SU-DHL-6 (cell line): Measurements from ENCODE around the gene CSK.

Source experiments
- CTCF ChIP-seq: fragments of 200-600 bp; sonication (generic); IDR thresholded peaks from one replicate; pipeline ENCODE4 v1.5.1; 2017; ENCODE audit warnings: antibody characterized with exemption, mild to moderate bottlenecking, low read length, moderate library complexity; ENCODE audit not compliant: insufficient read depth, poor library complexity, severe bottlenecking
- EZH2phosphoT487 ChIP-seq: fragments of 200-600 bp; sonication (generic), shearing (Covaris generic); conservative IDR thresholded peaks from 2 replicates; pipeline ENCODE4 v1.6.1; 2018; ENCODE audit warnings: mild to moderate bottlenecking, antibody characterized with exemption, low read length, moderate library complexity, mixed read lengths

- TF ChIP-seq CTCF: no peak
- no peak for TF ChIP-seq EZH2phosphoT487
These were observed 45.7 kb downstream of the CSK start for GRCh38 chr15:74827614-74828013.
